Liver (tissue), 3 donors: ENCODE data around the gene SLC35G2.

ENCODE experiments used
- EGR1 ChIP-seq, 2 donors: IDR thresholded peaks; 2 replicates each; pipeline ENCODE4 v1.6.1; 2016 to 2018; ENCODE audit warnings: antibody characterized with exemption in 2 of 2, low read depth in 2 of 2
- GABPA ChIP-seq, 2 donors: IDR thresholded peaks in 1 of 2; conservative IDR thresholded peaks in 1 of 2; 2 replicates each; pipeline ENCODE4 v1.6.1; 2016; ENCODE audit warnings: antibody characterized with exemption in 2 of 2, mild to moderate bottlenecking in 1 of 2, moderate library complexity in 1 of 2
- JUND ChIP-seq, 2 donors: IDR thresholded peaks; 2 replicates each; pipeline ENCODE4 v1.6.1; 2016; ENCODE audit warnings: antibody characterized with exemption in 2 of 2
- RAD21 ChIP-seq, 2 donors: IDR thresholded peaks; 2 replicates each; pipeline ENCODE4 v1.6.1; 2016; ENCODE audit warnings: antibody characterized with exemption in 2 of 2, mild to moderate bottlenecking in 2 of 2
- RXRA ChIP-seq, 2 donors: IDR thresholded peaks; 2 replicates each; pipeline ENCODE4 v1.6.1; 2017 to 2018; ENCODE audit warnings: antibody characterized with exemption in 2 of 2, mild to moderate bottlenecking in 1 of 2
- SP1 ChIP-seq: IDR thresholded peaks from 2 replicates; pipeline ENCODE4 v1.6.1; 2018; ENCODE audit warnings: antibody characterized with exemption, mild to moderate bottlenecking
- TAF1 ChIP-seq: conservative IDR thresholded peaks from 2 replicates; pipeline ENCODE4 v1.6.1; 2016; ENCODE audit warnings: antibody characterized with exemption, mild to moderate bottlenecking
- YY1 ChIP-seq: IDR thresholded peaks from 2 replicates; pipeline ENCODE4 v1.6.1; 2016; ENCODE audit warnings: antibody characterized with exemption, mild to moderate bottlenecking
- TF ChIP-seq, protein P1 (sequence below): IDR thresholded peaks from 2 replicates; pipeline ENCODE4 v1.6.1; 2016; ENCODE audit warnings: antibody characterized with exemption, mild to moderate bottlenecking
- TF ChIP-seq, protein P2 (sequence below): fragments of 150-350 bp; IDR thresholded peaks from 2 replicates; pipeline ENCODE4 v1.5.1; 2017; ENCODE audit warnings: improper control_type of control experiment, low read depth, low read length; ENCODE audit not compliant: missing input control
- TF ChIP-seq, protein P3 (sequence below): IDR thresholded peaks from 2 replicates; pipeline ENCODE4 v1.6.1; 2016; ENCODE audit warnings: antibody characterized with exemption
- TF ChIP-seq, protein P4 (sequence below): IDR thresholded peaks from 2 replicates; pipeline ENCODE4 v1.6.1; 2016; ENCODE audit warnings: antibody characterized with exemption
- TF ChIP-seq, protein P5 (sequence below): IDR thresholded peaks from 2 replicates; pipeline ENCODE4 v1.6.1; 2016; ENCODE audit warnings: antibody characterized with exemption
- donor health status: healthy.
- donor health status: healthy.

DNA sequence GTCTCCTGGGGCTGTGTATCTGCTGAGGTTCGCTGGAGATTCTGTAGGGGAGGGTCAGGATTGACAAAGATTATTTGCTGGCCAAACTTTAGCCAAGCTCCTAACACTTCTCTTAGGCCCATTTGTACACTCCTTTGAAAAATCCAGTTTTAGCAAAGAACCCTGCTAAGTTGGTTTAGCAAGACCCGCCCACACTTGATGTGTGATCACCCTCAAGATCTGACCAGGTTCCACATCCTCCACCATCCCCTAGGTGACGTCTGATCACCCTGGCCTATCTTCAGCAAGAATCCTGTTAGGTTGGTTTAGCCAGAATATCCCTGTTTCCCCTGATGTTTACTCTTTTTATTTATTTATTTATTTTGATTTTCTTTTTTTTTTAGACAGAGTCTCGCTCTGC lies 14.8 kb upstream of the SLC35G2 start:
- TF ChIP-seq, protein P1, sequence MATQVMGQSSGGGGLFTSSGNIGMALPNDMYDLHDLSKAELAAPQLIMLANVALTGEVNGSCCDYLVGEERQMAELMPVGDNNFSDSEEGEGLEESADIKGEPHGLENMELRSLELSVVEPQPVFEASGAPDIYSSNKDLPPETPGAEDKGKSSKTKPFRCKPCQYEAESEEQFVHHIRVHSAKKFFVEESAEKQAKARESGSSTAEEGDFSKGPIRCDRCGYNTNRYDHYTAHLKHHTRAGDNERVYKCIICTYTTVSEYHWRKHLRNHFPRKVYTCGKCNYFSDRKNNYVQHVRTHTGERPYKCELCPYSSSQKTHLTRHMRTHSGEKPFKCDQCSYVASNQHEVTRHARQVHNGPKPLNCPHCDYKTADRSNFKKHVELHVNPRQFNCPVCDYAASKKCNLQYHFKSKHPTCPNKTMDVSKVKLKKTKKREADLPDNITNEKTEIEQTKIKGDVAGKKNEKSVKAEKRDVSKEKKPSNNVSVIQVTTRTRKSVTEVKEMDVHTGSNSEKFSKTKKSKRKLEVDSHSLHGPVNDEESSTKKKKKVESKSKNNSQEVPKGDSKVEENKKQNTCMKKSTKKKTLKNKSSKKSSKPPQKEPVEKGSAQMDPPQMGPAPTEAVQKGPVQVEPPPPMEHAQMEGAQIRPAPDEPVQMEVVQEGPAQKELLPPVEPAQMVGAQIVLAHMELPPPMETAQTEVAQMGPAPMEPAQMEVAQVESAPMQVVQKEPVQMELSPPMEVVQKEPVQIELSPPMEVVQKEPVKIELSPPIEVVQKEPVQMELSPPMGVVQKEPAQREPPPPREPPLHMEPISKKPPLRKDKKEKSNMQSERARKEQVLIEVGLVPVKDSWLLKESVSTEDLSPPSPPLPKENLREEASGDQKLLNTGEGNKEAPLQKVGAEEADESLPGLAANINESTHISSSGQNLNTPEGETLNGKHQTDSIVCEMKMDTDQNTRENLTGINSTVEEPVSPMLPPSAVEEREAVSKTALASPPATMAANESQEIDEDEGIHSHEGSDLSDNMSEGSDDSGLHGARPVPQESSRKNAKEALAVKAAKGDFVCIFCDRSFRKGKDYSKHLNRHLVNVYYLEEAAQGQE, result no peak
- TF ChIP-seq, protein P2, sequence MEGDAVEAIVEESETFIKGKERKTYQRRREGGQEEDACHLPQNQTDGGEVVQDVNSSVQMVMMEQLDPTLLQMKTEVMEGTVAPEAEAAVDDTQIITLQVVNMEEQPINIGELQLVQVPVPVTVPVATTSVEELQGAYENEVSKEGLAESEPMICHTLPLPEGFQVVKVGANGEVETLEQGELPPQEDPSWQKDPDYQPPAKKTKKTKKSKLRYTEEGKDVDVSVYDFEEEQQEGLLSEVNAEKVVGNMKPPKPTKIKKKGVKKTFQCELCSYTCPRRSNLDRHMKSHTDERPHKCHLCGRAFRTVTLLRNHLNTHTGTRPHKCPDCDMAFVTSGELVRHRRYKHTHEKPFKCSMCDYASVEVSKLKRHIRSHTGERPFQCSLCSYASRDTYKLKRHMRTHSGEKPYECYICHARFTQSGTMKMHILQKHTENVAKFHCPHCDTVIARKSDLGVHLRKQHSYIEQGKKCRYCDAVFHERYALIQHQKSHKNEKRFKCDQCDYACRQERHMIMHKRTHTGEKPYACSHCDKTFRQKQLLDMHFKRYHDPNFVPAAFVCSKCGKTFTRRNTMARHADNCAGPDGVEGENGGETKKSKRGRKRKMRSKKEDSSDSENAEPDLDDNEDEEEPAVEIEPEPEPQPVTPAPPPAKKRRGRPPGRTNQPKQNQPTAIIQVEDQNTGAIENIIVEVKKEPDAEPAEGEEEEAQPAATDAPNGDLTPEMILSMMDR, result no peak
- TF ChIP-seq, protein P3, sequence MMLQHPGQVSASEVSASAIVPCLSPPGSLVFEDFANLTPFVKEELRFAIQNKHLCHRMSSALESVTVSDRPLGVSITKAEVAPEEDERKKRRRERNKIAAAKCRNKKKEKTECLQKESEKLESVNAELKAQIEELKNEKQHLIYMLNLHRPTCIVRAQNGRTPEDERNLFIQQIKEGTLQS, result no peak
- TF ChIP-seq, protein P4, sequence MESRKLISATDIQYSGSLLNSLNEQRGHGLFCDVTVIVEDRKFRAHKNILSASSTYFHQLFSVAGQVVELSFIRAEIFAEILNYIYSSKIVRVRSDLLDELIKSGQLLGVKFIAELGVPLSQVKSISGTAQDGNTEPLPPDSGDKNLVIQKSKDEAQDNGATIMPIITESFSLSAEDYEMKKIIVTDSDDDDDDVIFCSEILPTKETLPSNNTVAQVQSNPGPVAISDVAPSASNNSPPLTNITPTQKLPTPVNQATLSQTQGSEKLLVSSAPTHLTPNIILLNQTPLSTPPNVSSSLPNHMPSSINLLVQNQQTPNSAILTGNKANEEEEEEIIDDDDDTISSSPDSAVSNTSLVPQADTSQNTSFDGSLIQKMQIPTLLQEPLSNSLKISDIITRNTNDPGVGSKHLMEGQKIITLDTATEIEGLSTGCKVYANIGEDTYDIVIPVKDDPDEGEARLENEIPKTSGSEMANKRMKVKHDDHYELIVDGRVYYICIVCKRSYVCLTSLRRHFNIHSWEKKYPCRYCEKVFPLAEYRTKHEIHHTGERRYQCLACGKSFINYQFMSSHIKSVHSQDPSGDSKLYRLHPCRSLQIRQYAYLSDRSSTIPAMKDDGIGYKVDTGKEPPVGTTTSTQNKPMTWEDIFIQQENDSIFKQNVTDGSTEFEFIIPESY, result no peak
- TF ChIP-seq TAF1 (no peak), SP1 (no peak), EGR1 (IDR thresholded peaks at IDR 0.05; ENCODE audit: low read depth in 2 of 2) (no peak), RAD21 (IDR thresholded peaks at IDR 0.05) (no peak), JUND (IDR thresholded peaks at IDR 0.05) (no peak), GABPA (IDR thresholded peaks at IDR 0.05 in 1 of 2, conservative IDR thresholded peaks at IDR 0.05 in 1 of 2) (no peak), RXRA (IDR thresholded peaks at IDR 0.05) (no peak), YY1 (no peak)
- TF ChIP-seq, protein P5, sequence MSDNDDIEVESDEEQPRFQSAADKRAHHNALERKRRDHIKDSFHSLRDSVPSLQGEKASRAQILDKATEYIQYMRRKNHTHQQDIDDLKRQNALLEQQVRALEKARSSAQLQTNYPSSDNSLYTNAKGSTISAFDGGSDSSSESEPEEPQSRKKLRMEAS, result no peak
